Measurements from ENCODE around the gene FAM234B.

Gene FAM234B

DNA sequence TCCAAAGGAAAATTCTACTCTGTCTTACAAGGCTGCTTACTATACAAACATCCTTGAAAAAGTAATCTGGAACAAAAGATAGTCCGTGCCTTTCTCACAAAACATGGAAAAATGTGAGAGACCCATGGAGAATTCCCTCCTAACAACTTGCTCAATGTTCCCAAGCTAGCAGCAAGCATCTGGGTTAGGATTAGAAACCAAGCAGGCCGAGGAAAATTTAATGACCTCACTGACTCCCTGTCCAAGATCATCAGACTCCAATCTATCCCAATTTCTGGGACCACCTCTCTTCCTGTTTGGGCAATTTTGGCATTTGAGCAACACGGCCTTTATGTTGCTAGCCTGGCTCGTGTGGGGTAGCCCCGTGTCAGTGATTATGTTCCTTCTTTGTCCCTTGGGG lies 77.4 kb downstream of the FAM234B start:
- Histone ChIP-seq H3K36me3 (ENCODE audit: control insufficient read depth in 5 of 5, insufficient read depth in 5 of 5, low read length in 5 of 5) (no peaks in the 10 kb centered on the region), H3K4me3 (ENCODE audit: low read depth in 1 of 5, low read length in 5 of 5) (no peak overlapping the region), H3K4me1 (ENCODE audit: control insufficient read depth in 5 of 5, insufficient read depth in 5 of 5, low read length in 5 of 5) (peaks cover 0 to 22% (median 19%) of the 10 kb centered on the region in 5 donors), H3K27me3 (ENCODE audit: control insufficient read depth in 5 of 5, insufficient read depth in 4 of 5, low read length in 5 of 5) (no peaks in the 10 kb centered on the region), H3K9ac (ENCODE audit: low read length in 5 of 5) (no peak overlapping the region), H3K9me3 (ENCODE audit: control insufficient read depth in 5 of 5, low read length in 5 of 5) (no peaks in the 10 kb centered on the region), H3K27ac (ENCODE audit: low read depth, low read length) (no peak overlapping the region)

DNA sequence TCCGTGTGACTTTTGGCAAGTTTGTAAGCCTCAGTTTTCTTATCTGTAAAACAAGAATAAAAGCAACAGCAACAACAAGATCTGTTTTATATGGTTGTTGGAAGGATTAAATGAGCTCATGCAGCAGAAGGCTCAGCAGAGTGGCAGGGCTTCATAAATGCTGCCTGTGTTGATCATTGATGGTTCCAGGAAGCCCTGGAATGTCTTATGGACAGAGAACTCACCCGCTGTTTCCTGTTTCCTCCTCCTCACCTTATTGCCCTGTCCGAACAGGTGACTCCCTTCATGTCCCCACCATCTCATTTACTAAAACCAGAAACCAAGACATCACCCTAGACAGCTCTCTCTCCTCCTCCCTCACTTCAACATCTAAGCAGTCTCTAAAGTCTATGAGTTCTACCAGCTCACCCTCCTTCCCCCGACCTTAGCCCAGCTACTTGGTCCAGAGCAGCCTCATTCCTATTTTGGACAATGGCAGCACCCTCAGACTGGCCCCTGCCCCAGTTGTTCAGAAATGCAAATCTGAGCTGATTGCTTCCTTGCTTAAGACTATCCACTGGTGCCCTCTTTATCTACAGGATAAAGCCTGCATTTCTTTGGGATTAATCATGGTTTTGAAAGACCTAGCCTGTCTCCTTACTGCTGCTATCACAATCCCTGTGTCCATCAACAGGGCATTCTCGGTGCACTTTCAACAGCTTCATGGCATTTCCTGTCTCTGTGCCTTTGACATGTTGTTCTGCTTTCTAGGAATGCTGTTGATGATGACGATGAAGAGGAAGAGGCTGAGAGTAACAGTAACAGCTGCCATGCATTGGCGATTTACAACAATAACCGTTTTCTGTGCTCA lies 80.7 kb downstream of the FAM234B start:
- Histone ChIP-seq H3K4me1 (ENCODE audit: control insufficient read depth in 5 of 5, insufficient read depth in 5 of 5, low read length in 5 of 5) (peaks cover 0 to 12% (median 8%) of the 10 kb centered on the region in 5 donors), H3K9ac (ENCODE audit: low read length in 5 of 5) (no peak overlapping the region), H3K4me3 (ENCODE audit: low read depth in 1 of 5, low read length in 5 of 5) (no peak overlapping the region), H3K27me3 (ENCODE audit: control insufficient read depth in 5 of 5, insufficient read depth in 4 of 5, low read length in 5 of 5) (no peaks in the 10 kb centered on the region), H3K9me3 (ENCODE audit: control insufficient read depth in 5 of 5, low read length in 5 of 5) (no peaks in the 10 kb centered on the region), H3K36me3 (ENCODE audit: control insufficient read depth in 5 of 5, insufficient read depth in 5 of 5, low read length in 5 of 5) (no peaks in the 10 kb centered on the region), H3K27ac (ENCODE audit: low read depth, low read length) (no peak overlapping the region)

DNA sequence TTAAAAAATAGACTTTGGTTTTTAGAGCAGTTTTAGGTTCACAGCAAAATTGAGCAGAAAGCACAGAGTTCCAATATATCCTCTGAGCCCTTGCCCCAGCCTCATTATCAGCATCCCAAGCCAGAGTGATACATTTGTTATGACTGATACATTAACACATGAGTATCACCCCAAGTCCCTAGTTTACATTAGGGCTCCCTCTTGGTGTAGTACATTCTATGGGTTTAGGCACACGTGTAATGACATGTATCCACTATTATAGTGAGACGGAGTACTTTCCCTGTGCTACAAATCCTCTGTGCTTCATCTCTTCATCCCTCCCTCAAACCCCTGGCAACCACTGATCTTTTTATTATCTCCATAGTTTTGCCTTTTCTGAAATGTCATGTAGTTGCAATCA lies 81.8 kb downstream of the FAM234B start:
- H3K27ac ChIP-seq (ENCODE audit: low read depth, low read length), result no peak overlapping the region
- H3K9ac ChIP-seq (ENCODE audit: low read length in 5 of 5), result no peak overlapping the region
- H3K36me3 ChIP-seq (ENCODE audit: control insufficient read depth in 5 of 5, insufficient read depth in 5 of 5, low read length in 5 of 5), result no peaks in the 10 kb centered on the region
- peaks cover 0 to 15% (median 8%) of the 10 kb centered on the region in 5 donors for H3K4me1 ChIP-seq (ENCODE audit: control insufficient read depth in 5 of 5, insufficient read depth in 5 of 5, low read length in 5 of 5)
- no peak overlapping the region for H3K4me3 ChIP-seq (ENCODE audit: low read depth in 1 of 5, low read length in 5 of 5)
- H3K9me3 ChIP-seq (ENCODE audit: control insufficient read depth in 5 of 5, low read length in 5 of 5), result no peaks in the 10 kb centered on the region
- H3K27me3 ChIP-seq (ENCODE audit: control insufficient read depth in 5 of 5, insufficient read depth in 4 of 5, low read length in 5 of 5), result no peaks in the 10 kb centered on the region

DNA sequence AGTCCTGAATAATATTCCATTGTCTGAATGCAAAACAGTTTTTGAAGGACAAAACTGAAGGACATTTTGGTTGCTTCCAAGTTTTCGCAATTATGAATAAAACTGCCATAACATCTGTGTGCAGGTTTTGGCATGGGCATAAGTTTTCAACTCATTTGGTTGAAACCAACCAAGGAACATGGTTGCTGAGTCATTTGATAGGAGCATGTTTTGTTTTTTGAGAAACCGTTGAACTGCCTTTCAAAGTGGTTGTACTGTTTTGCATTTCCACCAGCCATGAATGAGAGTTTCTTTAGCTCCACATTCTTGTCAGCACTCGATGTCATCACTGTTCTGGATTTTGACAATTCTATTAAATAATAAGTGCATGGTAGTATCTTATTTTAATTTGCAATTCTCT lies 82.3 kb downstream of the FAM234B start:
- Histone ChIP-seq H3K4me1 (ENCODE audit: control insufficient read depth in 5 of 5, insufficient read depth in 5 of 5, low read length in 5 of 5) (peaks cover 0 to 15% (median 8%) of the 10 kb centered on the region in 5 donors), H3K27ac (ENCODE audit: low read depth, low read length) (no peak overlapping the region), H3K4me3 (ENCODE audit: low read depth in 1 of 5, low read length in 5 of 5) (no peak overlapping the region), H3K9me3 (ENCODE audit: control insufficient read depth in 5 of 5, low read length in 5 of 5) (no peaks in the 10 kb centered on the region), H3K27me3 (ENCODE audit: control insufficient read depth in 5 of 5, insufficient read depth in 4 of 5, low read length in 5 of 5) (no peaks in the 10 kb centered on the region), H3K9ac (ENCODE audit: low read length in 5 of 5) (no peak overlapping the region), H3K36me3 (ENCODE audit: control insufficient read depth in 5 of 5, insufficient read depth in 5 of 5, low read length in 5 of 5) (no peaks in the 10 kb centered on the region)

DNA sequence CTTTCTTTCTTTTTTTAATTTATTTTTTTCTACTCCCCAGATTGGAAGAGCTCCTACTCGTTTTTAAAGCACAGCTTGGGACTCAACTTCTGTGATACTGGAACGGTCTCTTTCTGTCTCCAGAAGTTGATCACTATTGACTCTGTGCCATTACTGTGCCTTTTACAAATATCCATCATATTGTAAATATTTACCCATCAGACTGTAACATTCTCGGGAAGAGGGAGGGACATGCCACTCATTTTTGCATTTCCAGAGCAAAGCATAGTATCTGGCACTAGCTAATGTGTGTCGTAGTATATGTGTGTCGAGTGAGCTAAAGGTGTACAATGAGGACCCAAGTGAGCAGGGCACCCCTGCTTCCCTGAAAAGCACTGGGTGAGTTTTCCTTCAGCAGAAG lies 83.3 kb downstream of the FAM234B start:
- no peak overlapping the region for H3K27ac ChIP-seq (ENCODE audit: low read depth, low read length)
- H3K4me3 ChIP-seq (ENCODE audit: low read depth in 1 of 5, low read length in 5 of 5), result no peak overlapping the region
- H3K4me1 ChIP-seq (ENCODE audit: control insufficient read depth in 5 of 5, insufficient read depth in 5 of 5, low read length in 5 of 5), result peaks cover 0 to 15% (median 8%) of the 10 kb centered on the region in 5 donors
- H3K27me3 ChIP-seq (ENCODE audit: control insufficient read depth in 5 of 5, insufficient read depth in 4 of 5, low read length in 5 of 5), result no peaks in the 10 kb centered on the region
- H3K36me3 ChIP-seq (ENCODE audit: control insufficient read depth in 5 of 5, insufficient read depth in 5 of 5, low read length in 5 of 5), result no peaks in the 10 kb centered on the region
- no peak overlapping the region for H3K9ac ChIP-seq (ENCODE audit: low read length in 5 of 5)
- no peaks in the 10 kb centered on the region for H3K9me3 ChIP-seq (ENCODE audit: control insufficient read depth in 5 of 5, low read length in 5 of 5)

DNA sequence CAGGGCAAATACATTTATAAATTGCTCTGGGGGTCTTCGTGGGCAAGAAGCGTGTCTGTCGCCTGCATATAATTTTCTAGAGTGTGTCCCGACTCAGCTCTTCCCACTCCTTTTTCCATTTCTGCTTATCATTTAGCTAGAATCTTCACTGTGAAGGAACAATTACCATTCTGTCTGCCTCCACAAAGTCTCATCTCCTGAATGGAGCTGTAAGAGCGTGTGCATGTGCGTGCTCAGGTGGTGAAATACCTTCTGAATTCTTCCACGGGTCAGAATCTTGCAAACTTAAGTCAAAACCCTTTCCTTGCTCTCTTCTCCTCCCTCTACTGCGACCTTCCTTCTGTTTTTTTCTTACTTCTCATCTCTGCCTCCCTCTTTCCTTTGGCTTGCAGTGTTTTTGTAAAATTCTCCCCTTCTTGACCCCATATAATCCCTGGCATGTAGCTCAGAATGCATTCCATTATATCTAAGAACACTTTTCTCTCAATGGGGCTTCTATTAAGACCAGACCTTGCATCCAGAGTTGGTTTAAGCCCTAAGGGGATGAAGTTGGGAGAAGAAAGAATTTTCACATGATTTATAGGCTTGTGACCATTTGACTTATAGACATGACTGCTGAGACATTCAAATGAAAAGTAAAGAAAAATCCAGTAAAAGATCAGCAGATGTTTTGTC lies 84.2 kb downstream of the FAM234B start:
- Histone ChIP-seq H3K9ac (ENCODE audit: low read length in 5 of 5) (no peak overlapping the region), H3K4me1 (ENCODE audit: control insufficient read depth in 5 of 5, insufficient read depth in 5 of 5, low read length in 5 of 5) (peaks cover 0 to 15% (median 8%) of the 10 kb centered on the region in 5 donors), H3K36me3 (ENCODE audit: control insufficient read depth in 5 of 5, insufficient read depth in 5 of 5, low read length in 5 of 5) (no peaks in the 10 kb centered on the region), H3K27ac (ENCODE audit: low read depth, low read length) (no peak overlapping the region), H3K27me3 (ENCODE audit: control insufficient read depth in 5 of 5, insufficient read depth in 4 of 5, low read length in 5 of 5) (no peaks in the 10 kb centered on the region), H3K9me3 (ENCODE audit: control insufficient read depth in 5 of 5, low read length in 5 of 5) (no peaks in the 10 kb centered on the region), H3K4me3 (ENCODE audit: low read depth in 1 of 5, low read length in 5 of 5) (no peak overlapping the region)

DNA sequence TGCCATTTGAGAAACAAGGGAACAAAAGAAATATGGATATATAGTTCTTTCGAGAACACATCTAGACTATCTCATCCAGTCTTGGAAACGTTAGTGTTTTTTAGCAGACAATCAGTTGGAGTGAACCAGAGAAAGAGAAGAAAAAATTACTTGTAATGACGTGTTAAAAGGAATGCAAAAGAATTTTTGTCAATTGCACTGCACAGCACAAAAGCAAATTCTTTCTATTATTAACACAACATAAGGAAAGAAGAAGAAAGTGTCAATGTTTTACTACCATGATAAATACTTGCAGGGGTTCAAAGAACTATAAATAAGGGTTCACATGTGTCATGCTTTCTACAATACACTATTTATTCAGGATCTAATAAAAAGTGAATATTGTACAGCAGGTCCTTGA lies 86.8 kb downstream of the FAM234B start:
- no peak overlapping the region for H3K27ac ChIP-seq (ENCODE audit: low read depth, low read length)
- no peak overlapping the region for H3K9ac ChIP-seq (ENCODE audit: low read length in 5 of 5)
- H3K9me3 ChIP-seq (ENCODE audit: control insufficient read depth in 5 of 5, low read length in 5 of 5), result no peaks in the 10 kb centered on the region

More for the DNA sequence above, 86.8 kb downstream of the FAM234B start:
- Histone ChIP-seq H3K27me3 (ENCODE audit: control insufficient read depth in 5 of 5, insufficient read depth in 4 of 5, low read length in 5 of 5) (no peaks in the 10 kb centered on the region), H3K36me3 (ENCODE audit: control insufficient read depth in 5 of 5, insufficient read depth in 5 of 5, low read length in 5 of 5) (no peaks in the 10 kb centered on the region), H3K4me3 (ENCODE audit: low read depth in 1 of 5, low read length in 5 of 5) (no peak overlapping the region), H3K4me1 (ENCODE audit: control insufficient read depth in 5 of 5, insufficient read depth in 5 of 5, low read length in 5 of 5) (peaks cover 0 to 20% (median 10%) of the 10 kb centered on the region in 5 donors)

Measured in subcutaneous abdominal adipose tissue (tissue), 5 donors.